ENCODE data around the gene TRIM33.

- TF ChIP-seq CTCF (IDR thresholded peaks at IDR 0.05) (no peak), POLR2A (IDR thresholded peaks at IDR 0.05) (no peak)
Observed at GRCh38 chr1:114488739-114489138, 22.3 kb downstream of the TRIM33 start.

All from adrenal gland (tissue), 5 donors.